Measurements from ENCODE around the gene CLK2.

The CLK2 gene

DNA sequence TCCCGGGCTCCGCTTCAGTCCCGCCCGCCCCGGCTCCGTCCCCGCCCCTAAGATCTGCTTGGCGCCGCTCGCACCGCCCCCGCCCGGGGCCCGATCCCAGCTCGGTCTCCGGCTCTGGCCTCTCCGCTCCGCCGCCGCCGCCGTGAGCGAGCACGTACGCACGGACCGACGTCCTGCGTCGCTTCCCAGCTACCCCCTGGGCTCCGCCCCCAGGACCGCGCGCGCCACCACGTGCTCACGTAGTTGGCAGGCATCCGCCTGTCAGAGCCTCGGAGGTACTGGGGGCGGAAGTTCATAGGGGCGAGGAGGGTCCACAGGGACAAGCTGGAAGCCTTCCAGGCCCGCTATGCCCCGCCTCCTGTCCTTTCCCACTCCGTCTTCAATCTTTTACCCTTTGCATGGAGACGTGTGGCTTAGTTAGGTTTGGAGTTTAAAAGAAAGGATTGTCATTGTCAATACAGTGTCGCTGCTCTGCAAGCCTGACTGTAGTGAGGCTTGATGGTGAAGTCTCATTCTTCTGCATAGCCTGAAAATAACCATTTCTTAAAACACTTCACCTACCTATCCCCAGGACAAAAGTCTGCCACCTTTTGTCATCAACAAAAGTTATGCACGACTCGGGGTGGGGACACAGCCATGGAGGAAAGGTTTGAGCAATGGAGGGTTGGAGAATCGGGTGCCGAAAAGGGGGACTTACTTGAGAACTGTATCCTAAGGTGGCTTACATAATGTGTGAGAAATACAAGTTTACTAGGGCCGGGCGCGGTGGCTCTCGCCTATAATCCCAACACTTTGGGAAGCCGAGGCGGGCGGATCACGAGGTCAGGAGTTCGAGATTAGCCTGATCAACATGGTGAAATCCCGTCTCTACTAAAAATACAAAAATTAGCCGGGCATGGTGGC is at the start of gene CLK2:
TSS of gene CLK2 (minus strand) at position 162 of the 903 bp plus-strand sequence. CDS start 2,527 bp downstream, outside the sequence.
- peak; percentile 93 for DNase-seq

DNA sequence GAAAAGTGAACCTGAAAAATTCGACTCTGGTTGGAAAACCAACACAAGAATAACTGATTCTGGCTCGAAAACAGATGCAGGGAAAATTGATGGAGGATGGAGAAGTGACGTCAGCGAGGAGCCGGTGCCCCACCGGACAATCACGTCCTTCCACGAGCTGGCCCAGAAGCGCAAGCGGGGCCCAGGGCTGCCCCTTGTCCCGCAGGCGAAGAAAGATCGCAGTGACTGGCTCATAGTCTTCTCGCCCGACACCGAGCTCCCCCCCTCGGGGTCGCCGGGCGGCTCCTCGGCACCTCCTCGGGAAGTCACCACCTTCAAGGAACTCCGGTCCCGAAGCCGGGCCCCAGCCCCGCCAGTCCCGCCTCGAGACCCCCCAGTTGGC is 49.3 kb upstream of the CLK2 start:
- no peak for DNase-seq

DNA sequence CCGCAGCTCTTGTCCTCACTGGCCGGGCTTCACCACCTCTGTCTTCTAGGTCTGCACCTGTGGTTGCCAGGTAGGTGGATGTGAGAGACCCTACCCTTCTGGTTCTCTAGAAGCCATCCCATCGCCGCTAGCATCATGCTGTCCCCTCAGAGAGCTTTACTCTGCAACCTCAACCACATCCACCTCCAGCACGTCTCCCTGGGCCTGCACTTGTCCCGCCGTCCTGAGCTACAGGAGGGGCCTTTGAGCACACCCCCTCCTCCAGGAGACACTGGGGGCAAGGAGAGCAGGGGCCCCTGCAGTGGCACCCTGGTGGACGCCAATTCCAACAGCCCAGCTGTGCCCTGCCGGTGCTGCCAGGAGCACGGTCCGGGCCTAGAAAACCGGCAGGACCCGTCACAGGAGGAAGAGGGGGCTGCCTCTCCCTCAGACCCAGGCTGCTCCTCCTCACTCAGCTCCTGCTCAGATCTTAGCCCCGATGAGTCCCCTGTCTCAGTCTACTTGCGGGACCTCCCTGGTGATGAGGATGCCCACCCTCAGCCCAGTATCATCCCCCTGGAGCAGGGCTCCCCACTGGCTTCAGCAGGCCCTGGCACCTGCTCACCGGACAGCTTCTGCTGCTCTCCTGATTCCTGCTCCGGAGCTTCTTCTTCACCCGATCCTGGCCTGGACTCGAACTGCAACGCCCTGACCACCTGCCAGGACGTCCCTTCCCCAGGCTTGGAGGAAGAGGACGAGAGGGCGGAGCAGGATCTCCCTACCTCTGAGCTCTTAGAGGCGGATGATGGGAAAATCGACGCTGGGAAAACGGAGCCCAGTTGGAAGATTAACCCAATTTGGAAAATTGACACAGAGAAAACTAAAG is 48.6 kb upstream of the CLK2 start:
- DNase-seq, result no peak

DNA sequence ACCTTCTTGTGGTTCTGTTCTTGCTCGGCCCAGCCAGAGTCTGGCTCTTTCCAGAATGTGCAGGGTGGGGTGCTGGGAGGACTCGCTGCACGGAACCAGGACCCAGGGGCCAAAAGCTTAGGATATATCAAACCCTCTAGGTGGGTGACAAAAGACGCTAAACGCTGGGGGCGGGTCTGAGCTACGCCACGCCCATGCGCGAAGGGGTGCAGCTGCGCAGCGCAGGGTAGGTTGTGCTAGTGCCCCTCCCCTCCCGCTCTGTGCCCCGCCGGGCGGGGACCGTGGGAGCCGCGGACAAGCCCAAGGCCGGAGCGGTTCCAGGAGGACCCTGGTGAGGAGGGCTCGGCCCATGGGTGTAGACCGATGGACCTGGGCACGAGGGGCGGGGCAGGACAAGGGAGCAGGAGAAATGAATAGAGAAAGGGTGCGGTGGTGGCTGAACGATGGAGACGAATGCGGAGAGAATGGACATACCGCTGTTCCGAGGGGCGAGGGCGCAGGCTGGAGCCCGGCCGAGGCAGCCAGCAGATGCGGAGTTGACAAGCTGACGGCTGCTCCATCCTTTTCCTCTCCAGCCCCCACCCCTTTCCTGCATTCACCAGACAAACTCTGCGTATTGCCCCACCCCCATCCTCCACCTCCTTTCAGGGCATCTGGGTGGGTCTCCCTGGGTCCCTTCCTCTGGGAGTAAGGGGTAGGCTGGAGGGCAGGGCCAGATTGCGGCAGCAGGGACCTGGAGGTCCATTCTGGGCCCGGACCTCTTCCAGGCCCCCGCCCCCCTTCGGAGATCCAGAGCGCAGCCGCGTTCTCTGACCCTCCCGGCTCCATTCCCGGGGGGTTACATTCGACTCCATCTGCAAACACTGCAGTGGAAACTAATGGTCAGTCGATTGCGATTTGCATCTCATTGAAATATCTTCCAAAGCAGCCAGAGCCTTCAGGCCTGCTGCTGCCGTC is 47.6 kb upstream of the CLK2 start, which contains the start of gene RUSC1:
TSS of gene RUSC1 (plus strand) at position 234 of the 957 bp plus-strand sequence. CDS start 880 bp downstream, outside the sequence.
- peak; percentile 71 for DNase-seq

DNA sequence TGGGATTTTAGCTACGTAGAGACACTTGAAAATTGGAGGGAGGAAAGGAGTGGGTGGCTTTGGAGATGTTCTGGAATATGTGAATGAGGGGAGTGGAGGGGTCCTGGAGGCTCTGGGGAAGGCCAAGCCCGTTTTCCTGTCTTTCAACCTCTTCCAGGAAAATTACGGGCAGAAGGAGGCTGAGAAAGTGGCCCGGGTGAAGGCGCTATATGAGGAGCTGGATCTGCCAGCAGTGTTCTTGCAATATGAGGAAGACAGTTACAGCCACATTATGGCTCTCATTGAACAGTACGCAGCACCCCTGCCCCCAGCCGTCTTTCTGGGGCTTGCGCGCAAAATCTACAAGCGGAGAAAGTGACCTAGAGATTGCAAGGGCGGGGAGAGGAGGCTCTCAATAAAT is 46.9 kb upstream of the CLK2 start:
- DNase-seq, result no peak

DNA sequence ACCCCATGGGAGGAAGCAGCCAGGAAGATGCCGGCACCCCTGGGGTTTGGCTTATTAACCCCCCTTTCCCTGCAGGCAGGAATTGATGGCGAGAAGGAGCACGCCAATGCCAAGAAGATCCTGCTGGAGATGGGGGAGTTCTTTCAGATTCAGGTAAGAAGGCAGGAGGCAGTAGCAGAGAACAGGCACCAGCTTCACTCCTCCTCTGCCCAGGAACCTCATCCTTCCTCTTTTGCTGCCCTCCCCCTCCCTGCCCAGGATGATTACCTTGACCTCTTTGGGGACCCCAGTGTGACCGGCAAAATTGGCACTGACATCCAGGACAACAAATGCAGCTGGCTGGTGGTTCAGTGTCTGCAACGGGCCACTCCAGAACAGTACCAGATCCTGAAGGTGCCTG is 46.2 kb upstream of the CLK2 start:
- no peak for DNase-seq

DNA sequence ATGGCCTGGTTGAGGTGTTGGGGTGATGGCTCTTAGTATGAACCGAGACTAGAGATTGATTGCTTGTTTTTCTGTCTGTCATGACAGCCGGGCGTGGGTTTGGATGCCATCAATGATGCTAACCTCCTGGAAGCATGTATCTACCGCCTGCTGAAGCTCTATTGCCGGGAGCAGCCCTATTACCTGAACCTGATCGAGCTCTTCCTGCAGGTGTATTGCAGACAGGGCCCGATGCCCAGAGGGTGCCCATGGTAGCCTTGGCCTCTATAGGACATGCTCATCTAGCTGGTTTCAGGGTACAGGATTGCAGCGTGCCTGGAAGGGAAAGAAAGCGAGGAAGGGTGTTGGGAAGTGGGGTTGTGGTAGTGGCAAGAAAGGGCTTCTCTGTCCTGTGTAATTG is 44.8 kb upstream of the CLK2 start:
- DNase-seq, result no peak

DNA sequence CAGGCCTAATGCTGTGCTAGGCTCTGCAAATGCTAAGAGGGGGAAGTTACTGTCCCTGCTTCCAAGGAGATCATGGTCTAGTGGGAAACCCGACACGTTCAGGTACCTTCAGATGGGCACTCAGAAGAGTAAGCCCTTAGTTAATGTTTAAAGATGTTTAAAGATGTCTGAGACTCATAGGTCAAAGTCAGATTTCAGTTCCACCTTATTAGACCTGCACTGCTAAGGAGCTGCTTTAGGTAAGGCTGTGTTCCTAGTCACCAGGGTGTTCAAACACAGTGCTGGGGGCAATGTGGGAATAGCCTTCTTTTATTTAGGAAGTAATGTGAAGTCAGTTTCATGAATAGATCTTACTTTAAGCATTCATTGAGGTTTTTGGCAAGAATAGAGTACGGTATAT is 43.6 kb upstream of the CLK2 start:
- no peak for DNase-seq

DNA sequence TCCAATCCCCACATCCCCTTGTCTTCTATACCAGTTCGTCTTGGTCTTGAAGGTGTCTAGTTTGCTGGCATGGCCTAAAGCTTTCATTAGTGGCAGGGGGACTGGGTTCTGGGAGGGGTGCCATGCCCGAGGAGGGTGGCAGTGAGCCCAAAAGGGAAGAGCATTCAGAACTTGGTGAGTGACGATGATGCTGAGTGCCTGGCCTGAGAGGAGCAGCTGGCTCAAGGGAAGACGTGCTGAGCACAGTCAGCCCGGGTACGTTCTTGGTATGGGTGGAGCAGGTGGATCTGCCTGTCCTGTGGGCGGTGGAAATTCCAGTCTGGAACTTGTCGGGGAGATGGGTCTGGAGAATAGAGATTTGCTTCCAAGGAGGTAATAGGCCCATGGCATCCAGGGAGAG is 40.0 kb upstream of the CLK2 start:
- no peak for DNase-seq

DNA sequence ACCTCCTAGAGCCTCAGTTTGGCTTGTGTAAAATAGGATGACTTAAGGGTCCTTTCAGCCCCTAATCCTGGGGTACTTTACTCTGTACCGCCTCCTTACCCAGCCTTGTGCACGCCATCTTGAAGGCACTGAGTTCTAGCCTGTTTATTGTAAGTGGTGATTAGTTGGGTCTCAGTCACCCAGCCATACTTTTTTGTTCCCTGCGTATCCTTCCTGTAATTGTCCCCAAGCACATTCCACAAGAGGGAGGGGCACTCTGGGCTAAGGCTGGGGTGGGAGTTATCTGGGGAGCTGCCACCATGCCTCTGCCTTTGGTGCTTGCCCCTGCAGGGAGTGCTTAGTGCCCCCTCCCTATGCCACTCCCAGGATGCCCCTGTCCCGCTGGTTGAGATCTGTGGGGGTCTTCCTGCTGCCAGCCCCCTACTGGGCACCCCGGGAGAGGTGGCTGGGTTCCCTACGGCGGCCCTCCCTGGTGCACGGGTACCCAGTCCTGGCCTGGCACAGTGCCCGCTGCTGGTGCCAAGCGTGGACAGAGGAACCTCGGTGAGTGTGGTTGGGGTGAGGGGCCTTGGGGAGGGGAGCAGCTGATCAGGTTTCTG is 36.2 kb upstream of the CLK2 start:
- DNase-seq, result no peak

DNA sequence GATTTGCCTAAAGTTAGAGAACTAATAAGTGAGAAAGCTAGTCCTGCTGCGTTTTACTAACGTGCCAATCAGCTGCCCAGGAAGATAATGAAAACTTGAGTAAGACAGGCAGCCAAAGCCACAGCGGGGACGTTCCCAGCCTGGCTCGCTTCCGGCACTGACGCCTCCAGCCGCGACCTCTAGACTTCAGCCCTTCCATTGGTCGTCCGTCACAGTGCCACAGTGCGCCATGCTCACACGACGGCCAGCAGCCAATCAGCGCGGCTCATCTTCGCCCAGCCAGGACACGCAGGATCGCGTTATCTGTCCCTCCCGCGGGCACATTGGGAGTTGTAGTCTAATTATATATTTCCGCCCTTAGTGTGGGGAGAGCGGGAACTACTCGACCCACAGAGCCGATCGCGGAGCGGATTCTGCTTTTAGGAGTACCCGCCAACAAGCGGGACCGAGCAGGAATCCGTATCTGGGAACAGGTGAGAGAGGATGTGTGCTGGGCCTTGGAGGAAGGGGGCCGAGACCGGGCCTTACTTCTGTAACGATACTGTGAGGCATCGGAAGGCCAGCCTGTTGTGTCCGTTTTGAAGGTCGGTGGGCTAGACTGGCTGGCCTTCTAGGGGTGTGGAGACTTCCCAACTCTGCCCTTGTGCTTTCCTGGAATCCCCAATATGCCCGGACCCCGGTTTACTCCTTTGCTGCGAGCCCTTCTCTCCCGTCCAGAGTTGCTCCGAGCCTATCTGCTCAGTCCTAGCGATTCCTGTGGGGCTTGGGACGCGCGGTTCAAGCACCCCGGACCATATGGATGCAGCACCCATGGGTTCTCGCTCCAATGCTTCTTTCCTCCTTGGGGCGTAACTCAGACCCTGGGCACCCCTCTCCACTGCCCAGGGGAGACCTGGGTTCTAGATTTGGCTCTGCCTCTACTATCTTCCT is 35.5 kb upstream of the CLK2 start, which contains the start of gene FDPS:
TSS of gene FDPS (plus strand) at position 374 of the 930 bp plus-strand sequence. CDS start 924 bp downstream, outside the sequence.
- peak; percentile 99 for DNase-seq

DNA sequence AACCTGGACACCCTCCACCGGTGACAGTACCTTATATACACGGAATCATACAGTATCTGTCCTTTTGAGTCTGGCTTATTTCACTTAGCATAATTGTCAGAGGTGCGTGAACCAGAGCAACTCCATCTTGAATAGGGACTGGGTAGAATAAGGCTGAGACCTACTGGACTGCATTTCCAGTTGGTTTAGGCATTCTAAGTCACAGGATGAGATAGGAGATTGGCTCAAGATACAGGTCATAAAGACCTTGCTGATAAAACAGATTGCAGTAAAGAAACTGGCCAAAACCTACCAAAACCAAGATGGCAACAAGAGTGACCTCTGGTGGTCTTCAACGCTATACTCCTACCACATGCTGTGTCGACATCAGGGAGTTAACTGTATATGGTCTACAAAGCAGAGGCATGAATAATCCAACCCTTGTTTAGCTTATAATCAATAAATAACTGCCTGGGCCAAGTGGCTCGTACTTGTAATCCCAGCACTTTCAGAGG is 34.0 kb upstream of the CLK2 start:
- peak; percentile 23 for DNase-seq

DNA sequence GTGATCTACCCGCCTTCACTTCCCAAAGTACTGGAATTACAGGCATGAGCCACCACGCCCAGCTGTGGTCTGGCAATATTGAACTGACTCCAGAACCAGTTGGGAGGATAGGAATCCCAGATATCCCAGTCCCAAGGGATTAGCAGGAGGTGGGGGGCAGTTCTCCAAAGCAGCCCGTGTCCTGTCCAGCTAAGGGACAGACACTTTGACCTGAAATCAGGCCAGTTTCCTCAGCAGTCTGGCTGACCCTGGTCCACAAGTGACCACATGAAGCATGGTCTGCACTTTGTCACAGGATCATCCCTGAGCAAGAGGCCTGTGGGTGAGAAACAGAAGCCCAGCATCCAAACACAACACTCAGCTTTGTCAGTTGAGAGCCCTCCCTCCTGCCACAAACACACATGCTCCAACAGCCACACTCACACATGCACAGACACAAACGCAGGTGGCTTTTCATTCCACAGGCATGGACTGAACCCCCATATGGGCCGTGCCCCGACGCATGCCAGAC is 32.6 kb upstream of the CLK2 start:
- DNase-seq, result no peak

DNA sequence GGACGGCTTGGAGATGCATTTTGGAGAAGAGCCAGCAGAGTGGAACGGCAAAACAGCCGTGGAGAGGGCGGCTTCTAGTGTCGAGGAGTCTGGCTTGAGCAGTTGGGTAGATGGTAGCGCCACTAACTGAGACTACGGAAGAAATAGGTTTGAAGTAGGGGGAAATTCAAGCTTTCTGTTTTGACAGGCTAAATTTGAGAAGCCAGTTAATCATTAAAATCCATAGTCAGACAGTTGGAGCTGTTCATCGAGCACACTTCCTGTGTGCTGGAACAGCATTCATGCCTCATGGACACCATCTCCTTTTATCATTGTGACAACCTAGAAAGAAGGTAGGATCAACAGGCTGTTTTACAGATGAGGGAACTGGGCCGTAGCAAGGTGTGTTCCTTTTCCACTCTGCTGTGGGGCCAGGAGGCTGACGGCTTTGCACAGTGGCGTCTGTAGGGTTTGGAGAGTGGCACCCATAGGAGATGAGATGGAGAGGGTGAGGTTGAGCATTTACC is 31.3 kb upstream of the CLK2 start:
- no peak for DNase-seq

DNA sequence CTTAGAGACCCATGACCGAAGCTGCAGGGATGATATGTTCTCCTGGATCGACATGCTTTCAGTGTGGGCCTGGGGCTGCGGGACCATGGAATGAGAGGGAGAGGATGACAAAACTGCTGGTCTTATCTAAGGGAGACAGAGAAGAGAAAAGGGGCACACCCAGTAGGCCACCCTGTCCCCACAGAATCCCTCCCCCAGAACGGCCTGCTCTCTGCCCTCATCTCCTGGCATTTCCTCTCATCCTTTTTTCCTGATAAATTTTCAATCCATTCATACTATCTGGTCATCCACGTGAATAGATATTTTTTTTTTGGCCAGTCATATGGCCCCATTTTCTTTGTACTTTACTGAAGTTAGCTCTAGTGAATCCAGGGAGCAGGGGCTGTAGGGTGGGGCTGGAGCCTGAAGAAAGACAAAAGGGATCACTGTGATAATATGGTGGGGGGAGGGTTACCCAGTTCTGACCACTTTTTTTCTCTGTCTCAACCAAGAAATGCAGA is 28.1 kb upstream of the CLK2 start, which contains the start of gene PKLR:
TSS of gene PKLR (minus strand) at position 97 of the 500 bp plus-strand sequence. CDS start at position 54, 43 bp downstream.
- no peak for DNase-seq

DNA sequence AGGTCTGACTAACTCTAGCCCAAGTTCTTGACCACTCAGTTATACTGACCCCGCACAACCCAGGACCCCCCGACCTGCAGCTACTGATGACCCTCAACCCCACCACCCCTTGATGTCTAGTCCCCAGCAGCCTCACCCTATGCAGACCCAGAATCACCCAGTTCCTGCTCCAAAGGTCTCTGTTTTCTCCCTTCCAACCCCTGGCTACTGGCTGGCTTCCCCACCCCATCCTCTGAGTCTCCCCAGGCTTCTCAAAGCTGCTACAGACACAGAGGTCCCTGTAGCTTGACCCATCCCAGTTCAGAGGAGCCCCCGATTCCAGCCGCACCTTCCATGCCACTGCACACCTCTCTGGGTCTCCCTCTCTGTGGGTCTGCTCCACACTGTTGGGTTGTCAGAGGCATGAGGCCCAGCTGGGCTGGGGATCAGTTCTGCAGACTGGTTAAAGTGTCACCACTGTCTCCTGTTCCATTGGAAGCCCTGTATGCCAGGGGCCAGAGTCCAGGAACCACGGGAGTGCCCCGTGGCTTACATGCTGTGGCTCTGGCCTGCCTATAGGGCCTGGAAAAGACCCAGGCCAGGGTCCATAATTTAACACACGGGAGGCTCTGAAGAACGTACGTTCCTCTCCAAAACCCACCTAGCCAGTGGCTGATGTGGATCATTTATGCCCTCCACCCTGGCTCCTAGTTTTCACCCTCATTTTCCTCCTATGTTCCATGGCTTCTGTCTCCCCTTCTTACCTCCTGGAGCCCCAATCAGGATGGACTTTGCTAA is 27.4 kb upstream of the CLK2 start:
- DNase-seq, result no peak

DNA sequence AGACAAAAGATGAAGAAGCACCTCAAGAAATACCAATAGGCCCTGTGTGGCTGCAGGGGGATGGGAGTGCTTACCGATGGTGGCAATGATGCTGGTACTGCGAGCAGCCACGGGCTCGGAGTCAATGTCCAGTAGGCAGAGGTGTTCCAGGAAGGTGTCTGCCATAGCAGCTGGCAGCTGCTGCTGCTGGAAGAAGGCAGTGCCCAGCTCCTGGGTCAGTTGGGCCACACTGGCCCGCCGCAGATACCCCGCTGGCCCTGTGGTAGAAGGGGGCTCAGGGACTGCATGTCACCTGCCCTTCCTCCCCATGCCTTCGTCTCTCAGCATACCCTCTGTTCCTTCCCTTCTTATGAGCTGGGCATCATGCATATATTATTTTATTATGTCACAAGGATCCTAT is 26.7 kb upstream of the CLK2 start:
- no peak for DNase-seq

DNA sequence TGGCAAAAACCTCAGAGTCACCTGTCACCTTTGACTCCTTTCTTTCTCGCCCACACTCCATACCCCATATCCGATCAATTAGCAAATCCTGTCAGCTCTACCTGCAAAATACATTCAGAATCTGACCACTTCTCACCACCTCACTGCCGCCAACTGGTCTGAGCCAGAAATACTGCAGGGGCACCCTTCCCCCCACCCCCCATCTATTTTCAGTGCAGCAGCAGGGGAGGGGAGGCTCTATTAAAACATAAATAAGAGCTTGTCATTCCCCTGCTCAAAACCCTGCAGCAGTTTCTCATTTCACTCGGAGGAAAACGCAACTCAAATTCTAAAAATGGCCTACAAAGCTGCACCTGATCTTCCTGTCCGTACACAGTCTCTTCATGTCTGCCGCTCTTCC is 24.1 kb upstream of the CLK2 start:
- DNase-seq, result no peak

DNA sequence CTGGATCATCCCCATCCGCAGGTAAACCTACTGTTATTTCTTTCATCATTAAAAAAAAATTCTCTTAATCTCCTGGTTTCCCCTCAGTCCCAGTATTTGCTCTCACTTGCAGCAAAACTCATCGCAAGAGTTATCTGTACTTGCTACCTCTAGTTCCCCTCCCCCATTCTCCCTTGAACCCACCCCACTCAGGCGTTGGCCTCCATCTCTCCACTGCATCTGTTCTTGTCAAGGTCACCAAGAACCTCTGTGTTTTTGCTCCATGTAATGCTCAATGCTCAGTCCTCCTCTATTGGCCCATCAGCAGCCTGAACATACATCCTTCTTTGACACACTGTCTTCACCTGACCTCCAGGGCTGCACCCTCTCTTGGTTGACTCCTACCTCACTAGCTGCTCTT is 23.4 kb upstream of the CLK2 start:
- no peak for DNase-seq
